ENCODE data around the gene USP9X.

- no peak for TF ChIP-seq EZH2 (IDR thresholded peaks at IDR 0.05; ENCODE audit: borderline replicate concordance, low read depth, low read length, severe bottlenecking)
- no peak for TF ChIP-seq MAX (IDR thresholded peaks at IDR 0.05; ENCODE audit: insufficient read depth, insufficient read length)
- TF ChIP-seq, protein P1, sequence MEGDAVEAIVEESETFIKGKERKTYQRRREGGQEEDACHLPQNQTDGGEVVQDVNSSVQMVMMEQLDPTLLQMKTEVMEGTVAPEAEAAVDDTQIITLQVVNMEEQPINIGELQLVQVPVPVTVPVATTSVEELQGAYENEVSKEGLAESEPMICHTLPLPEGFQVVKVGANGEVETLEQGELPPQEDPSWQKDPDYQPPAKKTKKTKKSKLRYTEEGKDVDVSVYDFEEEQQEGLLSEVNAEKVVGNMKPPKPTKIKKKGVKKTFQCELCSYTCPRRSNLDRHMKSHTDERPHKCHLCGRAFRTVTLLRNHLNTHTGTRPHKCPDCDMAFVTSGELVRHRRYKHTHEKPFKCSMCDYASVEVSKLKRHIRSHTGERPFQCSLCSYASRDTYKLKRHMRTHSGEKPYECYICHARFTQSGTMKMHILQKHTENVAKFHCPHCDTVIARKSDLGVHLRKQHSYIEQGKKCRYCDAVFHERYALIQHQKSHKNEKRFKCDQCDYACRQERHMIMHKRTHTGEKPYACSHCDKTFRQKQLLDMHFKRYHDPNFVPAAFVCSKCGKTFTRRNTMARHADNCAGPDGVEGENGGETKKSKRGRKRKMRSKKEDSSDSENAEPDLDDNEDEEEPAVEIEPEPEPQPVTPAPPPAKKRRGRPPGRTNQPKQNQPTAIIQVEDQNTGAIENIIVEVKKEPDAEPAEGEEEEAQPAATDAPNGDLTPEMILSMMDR (IDR thresholded peaks at IDR 0.05; ENCODE audit: extremely low read depth in 1 of 2, insufficient read depth in 1 of 2, low read depth in 1 of 2, low read length in 2 of 2) = no peak
- TF ChIP-seq GATA2 (IDR thresholded peaks at IDR 0.05; ENCODE audit: insufficient read depth, insufficient read length, low read depth, low read length) = no peak
- TF ChIP-seq POLR2AphosphoS5 (IDR thresholded peaks at IDR 0.05; ENCODE audit: insufficient read depth, low read depth, low read length) = no peak
- no peak for TF ChIP-seq JUN (IDR thresholded peaks at IDR 0.05; ENCODE audit: borderline replicate concordance, insufficient read depth, insufficient read length, low read depth)
- no peak for TF ChIP-seq POLR2A (IDR thresholded peaks at IDR 0.05; ENCODE audit: low read depth, low read length)
Measured at GRCh38 chrX:41076742-41077141, 8.5 kb upstream of the USP9X start.
